Activated T-cell treated with anti-CD3 and anti-CD28 coated beads, Interleukin-2, amount 50 U/mL, for 4 hours (primary cell): ENCODE results near the gene SCAI. TPM values are rescaled to one million over a fixed set of nuclear protein-coding genes. Genes with fewer than 3 reads are reported as not detected.

Experiments used
- ATAC-seq, 2 donors: fragments of 200-7000 bp; cut with Tn5 transposase; one replicate each; pipeline ENCODE4 v1.10.0; 2021
- DNase-seq: peaks from one replicate; pipeline ENCODE4 v3.0.0-alpha.2; 2020
- H3K27me3 Mint-ChIP-seq: one replicate; pipeline ENCODE4 v1.8.0; 2021; ENCODE audit warnings: low read depth, mixed read lengths
- H3K36me3 Mint-ChIP-seq: one replicate; pipeline ENCODE4 v1.8.0; 2022; ENCODE audit warnings: mixed read lengths; ENCODE audit not compliant: insufficient read depth
- H3K4me1 Mint-ChIP-seq: one replicate; pipeline ENCODE4 v1.8.0; 2021; ENCODE audit warnings: low read depth, mixed read lengths
- H3K4me3 Mint-ChIP-seq: one replicate; pipeline ENCODE4 v1.8.0; 2021; ENCODE audit warnings: mild to moderate bottlenecking, moderate library complexity, mixed read lengths
- H3K9me3 Mint-ChIP-seq: one replicate; pipeline ENCODE4 v1.8.0; 2021; ENCODE audit warnings: mixed read lengths
- total RNA-seq, 3 donors: library from RNA; stranded (reverse); gene quantifications; one replicate each; pipeline ENCODE4 v1.2.1, GENCODE V29; 2021

The SCAI gene
- total RNA-seq, 3 donors from 2014 or later: 4.1 to 5.9 (median 5.0) TPM

- H3K4me1 Mint-ChIP-seq: peaks cover 5% of the 10 kb centered on the region
- no peaks in the 10 kb centered on the region for H3K27me3 Mint-ChIP-seq
- H3K36me3 Mint-ChIP-seq: peaks cover 31% of the 10 kb centered on the region
- no peaks in the 10 kb centered on the region for H3K9me3 Mint-ChIP-seq
- H3K4me3 Mint-ChIP-seq: no peak overlapping the region
- no peak for ATAC-seq
- DNase-seq: no peak
Observed at GRCh38 chr9:124899845-124900244, 243.5 kb downstream of the SCAI start.

GRCh38 chr9:124897570-124898460 lies 245.5 kb downstream of the SCAI start:
- H3K4me3 Mint-ChIP-seq: no peak overlapping the region
- no peaks in the 10 kb centered on the region for H3K9me3 Mint-ChIP-seq
- peaks cover 34% of the 10 kb centered on the region for H3K36me3 Mint-ChIP-seq
- ATAC-seq (no peak), DNase-seq (no peak)
- H3K27me3 Mint-ChIP-seq: no peaks in the 10 kb centered on the region
- H3K4me1 Mint-ChIP-seq: peaks cover 9% of the 10 kb centered on the region

- no peak overlapping the region for H3K4me3 Mint-ChIP-seq
- H3K27me3 Mint-ChIP-seq: no peaks in the 10 kb centered on the region
- H3K36me3 Mint-ChIP-seq: peaks cover 43% of the 10 kb centered on the region
- H3K4me1 Mint-ChIP-seq: peaks cover 9% of the 10 kb centered on the region
- DNase-seq: peak; percentile 27
- no peaks in the 10 kb centered on the region for H3K9me3 Mint-ChIP-seq
- peak; percentile 65 to 78 for ATAC-seq
Observed at GRCh38 chr9:124894741-124895170, 248.6 kb downstream of the SCAI start.

DNA sequence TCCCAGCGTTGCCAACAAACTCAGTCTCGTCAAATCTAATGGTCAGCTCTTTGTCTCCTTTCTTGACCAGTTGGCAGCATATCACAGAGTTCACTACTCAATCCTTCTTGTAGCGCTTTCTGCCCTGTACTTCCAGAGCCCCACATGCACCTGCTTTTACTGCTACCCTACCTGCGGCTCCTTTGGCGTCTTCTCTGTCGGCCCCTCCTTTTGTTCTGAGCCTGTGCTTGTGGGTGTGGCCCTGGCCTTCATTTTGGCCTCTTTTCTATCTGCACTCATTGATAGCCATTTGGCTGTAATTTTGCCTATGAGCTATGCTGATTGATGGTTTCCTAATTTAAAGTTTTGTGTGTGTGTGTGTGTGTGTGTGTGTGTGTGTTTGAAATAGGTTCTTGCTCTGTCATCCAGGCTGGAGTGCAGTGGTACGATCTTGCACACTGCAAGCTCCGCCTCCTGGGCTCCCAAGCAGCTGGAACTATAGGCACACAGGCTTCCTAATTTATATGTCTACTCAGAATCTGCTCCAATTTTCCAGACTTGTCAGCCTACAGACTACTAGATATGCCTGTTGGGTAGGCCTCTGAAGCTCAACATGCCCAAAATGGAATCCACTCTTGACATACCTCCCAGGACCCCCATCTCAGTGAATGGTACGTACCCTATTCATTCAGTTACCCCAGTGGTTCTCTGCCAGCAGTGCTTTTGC lies 249.1 kb downstream of the SCAI start:
- H3K4me1 Mint-ChIP-seq: peaks cover 9% of the 10 kb centered on the region
- H3K36me3 Mint-ChIP-seq: peaks cover 46% of the 10 kb centered on the region
- H3K9me3 Mint-ChIP-seq: no peaks in the 10 kb centered on the region
- no peaks in the 10 kb centered on the region for H3K27me3 Mint-ChIP-seq
- H3K4me3 Mint-ChIP-seq: no peak overlapping the region
- ATAC-seq (no peak), DNase-seq (no peak)

Other genes starting within 250 kb of the SCAI start
- gene GOLGA1, start 202.4 kb downstream of the SCAI start, total RNA-seq: 10 to 100 TPM; 13.0 to 15.4 (median 14.0) TPM
- gene PPP6C, start 46.3 kb upstream of the SCAI start, total RNA-seq: 10 to 100 TPM; 50.1 to 52.4 (median 51.4) TPM
- 10 to 100 TPM; 44.7 to 63.8 (median 55.4) TPM for gene RABEPK, start 57.0 kb upstream of the SCAI start, total RNA-seq
- gene HSPA5, start 97.8 kb upstream of the SCAI start, total RNA-seq: 100 to 1,000 TPM; 303 to 366 (median 310) TPM
- gene GAPVD1, start 118.3 kb upstream of the SCAI start, total RNA-seq: 10 to 100 TPM; 42.0 to 45.4 (median 45.1) TPM